SK-N-SH treated with all-trans-retinoic acid at 6 μM for 48 hours (cell line): ENCODE measurements around the gene GJA5.

ENCODE experiments used
- BACH2 ChIP-seq: fragments of 250-450 bp; sonication (Bioruptor Pico); IDR thresholded peaks from 2 replicates; pipeline ENCODE4 v1.9.0; 2021; ENCODE audit warnings: mild to moderate bottlenecking, borderline replicate concordance
- CREB5 ChIP-seq: fragments of 250-450 bp; sonication (Bioruptor Pico); IDR thresholded peaks from 2 replicates; pipeline ENCODE4 v1.5.1; 2020; ENCODE audit warnings: low read depth, mild to moderate bottlenecking, moderate library complexity
- CSDC2 ChIP-seq: fragments of 250-450 bp; sonication (Bioruptor Pico); IDR thresholded peaks from 2 replicates; pipeline ENCODE4 v1.5.0; 2020; ENCODE audit warnings: mild to moderate bottlenecking, moderate library complexity
- CSRNP3 ChIP-seq: fragments of 250-450 bp; sonication (Bioruptor Pico); IDR thresholded peaks from 2 replicates; pipeline ENCODE4 v1.5.1; 2021; ENCODE audit warnings: mild to moderate bottlenecking, moderate library complexity
- PATZ1 ChIP-seq: fragments of 250-450 bp; sonication (Bioruptor Pico); IDR thresholded peaks from 2 replicates; pipeline ENCODE4 v1.8.0; 2020; ENCODE audit warnings: mild to moderate bottlenecking, moderate library complexity, borderline replicate concordance
- ZFP30 ChIP-seq: fragments of 450-650 bp; formaldehyde crosslinking; IDR thresholded peaks from 2 replicates; pipeline ENCODE4 v1.5.0; 2022; ENCODE audit warnings: mild to moderate bottlenecking, moderate library complexity

GRCh38 chr1:147740391-147740790 is 20.0 kb downstream of the GJA5 start:
- TF ChIP-seq BACH2 (no peak), ZFP30 (CRISPR knock-in tag) (no peak), CREB5 (no peak), PATZ1 (no peak), CSDC2 (CRISPR knock-in tag) (no peak), CSRNP3 (no peak)
